C4-2B (cell line): ENCODE results near the gene DAB1.
"Not testable (repeated sequence)": the region's sequence is repeated elsewhere in the genome, so short reads cannot be mapped to it uniquely, and the experiment has no call there.

Source experiments
- H3K27ac ChIP-seq: fragments of 450-650 bp; 2 replicates; pipeline ENCODE4 v1.5.1; 2017
- CTCF ChIP-seq: fragments of 450-650 bp; conservative IDR thresholded peaks from 2 replicates; pipeline ENCODE4 v1.5.1; 2017; ENCODE audit warnings: mild to moderate bottlenecking
- ZFX ChIP-seq: fragments of 450-650 bp; IDR thresholded peaks from 2 replicates; pipeline ENCODE4 v1.6.1; 2017

Gene DAB1

GRCh38 chr1:57101209-57101608 is 322.7 kb downstream of the DAB1 start:
- no peak for TF ChIP-seq ZFX
- no peak for TF ChIP-seq CTCF
- H3K27ac ChIP-seq: no peak overlapping the region

- TF ChIP-seq CTCF (no peak), ZFX (no peak)
- H3K27ac ChIP-seq: no peak overlapping the region
Observed at GRCh38 chr1:57094749-57095148, 329.1 kb downstream of the DAB1 start.

- H3K27ac ChIP-seq: no peak overlapping the region
- TF ChIP-seq CTCF (no peak), ZFX (no peak)
Observed at GRCh38 chr1:57093122-57093521, 330.7 kb downstream of the DAB1 start.

GRCh38 chr1:57091642-57092041 is 332.2 kb downstream of the DAB1 start:
- TF ChIP-seq CTCF: no peak
- TF ChIP-seq ZFX: no peak
- H3K27ac ChIP-seq: no peak overlapping the region

- TF ChIP-seq ZFX: no peak
- no peak for TF ChIP-seq CTCF
Observed at GRCh38 chr1:57089855-57090254, 334.0 kb downstream of the DAB1 start.

GRCh38 chr1:57089221-57089620 is 334.6 kb downstream of the DAB1 start:
- H3K27ac ChIP-seq: no peak overlapping the region
- no peak for TF ChIP-seq CTCF
- TF ChIP-seq ZFX: no peak

More at GRCh38 chr1:57089855-57090254, 334.0 kb downstream of the DAB1 start:
- H3K27ac ChIP-seq: no peak overlapping the region

GRCh38 chr1:57088653-57089052 is 335.2 kb downstream of the DAB1 start:
- TF ChIP-seq ZFX (no peak), CTCF (no peak)
- H3K27ac ChIP-seq: no peak overlapping the region

GRCh38 chr1:57087660-57088059 is 336.2 kb downstream of the DAB1 start:
- H3K27ac ChIP-seq: not testable (repeated sequence)
